ENCODE data around the gene UBD.

Gene UBD

GRCh38 chr6:29561091-29561490 is 1.6 kb upstream of the UBD start:
- no peak for FAIRE-seq

- FAIRE-seq: no peak
Observed at GRCh38 chr6:29558439-29559079, 973 bp downstream of the UBD start.

GRCh38 chr6:29557320-29557719 is 2.2 kb downstream of the UBD start:
- no peak for FAIRE-seq

- FAIRE-seq: no peak
Observed at GRCh38 chr6:29554764-29555163, 4.8 kb downstream of the UBD start.

GRCh38 chr6:29553268-29554057 is 6.1 kb downstream of the UBD start:
- no peak for FAIRE-seq

GRCh38 chr6:29552512-29553051 is 7.0 kb downstream of the UBD start:
- peak; percentile 95 for FAIRE-seq

- no peak for FAIRE-seq
Observed at GRCh38 chr6:29547573-29547972, 12.0 kb downstream of the UBD start.

GRCh38 chr6:29537714-29538403 is 21.7 kb downstream of the UBD start:
- FAIRE-seq: no peak

- FAIRE-seq: no peak
Observed at GRCh38 chr6:29532320-29532951, 27.1 kb downstream of the UBD start.

GRCh38 chr6:29531668-29532067 is 27.9 kb downstream of the UBD start:
- no peak for FAIRE-seq

- no peak for FAIRE-seq
Observed at GRCh38 chr6:29530671-29531310, 28.7 kb downstream of the UBD start.

GRCh38 chr6:29529956-29530355 is 29.6 kb downstream of the UBD start:
- no peak for FAIRE-seq

- no peak for FAIRE-seq
Observed at GRCh38 chr6:29528988-29529560, 30.5 kb downstream of the UBD start.

GRCh38 chr6:29528300-29528931 is 31.1 kb downstream of the UBD start:
- FAIRE-seq: no peak

GRCh38 chr6:29527564-29527963 is 32.0 kb downstream of the UBD start:
- no peak for FAIRE-seq

GRCh38 chr6:29527126-29527525 is 32.4 kb downstream of the UBD start:
- no peak for FAIRE-seq

GRCh38 chr6:29525311-29525639 is 34.3 kb downstream of the UBD start:
- FAIRE-seq: no peak

GRCh38 chr6:29524444-29525310 is 34.9 kb downstream of the UBD start:
- no peak for FAIRE-seq

- FAIRE-seq: no peak
Observed at GRCh38 chr6:29524044-29524443, 35.5 kb downstream of the UBD start.

- FAIRE-seq: no peak
Observed at GRCh38 chr6:29522227-29522626, 37.3 kb downstream of the UBD start.
